H1 (cell line): ENCODE results near the gene TSPAN9. TPM values are rescaled to one million over a fixed set of nuclear protein-coding genes. Genes with fewer than 3 reads are reported as not detected.

Experiments
- CTCF ChIA-PET: fragments of 300-600 bp; sonication (Branson Sonifier 250); formaldehyde crosslinking; loops from one replicate; lab custom pipeline; 2021; ENCODE audit not compliant: partially characterized antibody; lab: Charles Lee
- POLR2A ChIA-PET: fragments of 300-600 bp; sonication (Branson Sonifier 250); formaldehyde crosslinking; loops from one replicate; lab custom pipeline; 2021; ENCODE audit warnings: inconsistent platforms; ENCODE audit not compliant: partially characterized antibody; lab: Charles Lee
- DNase-seq, 2 experiments: peaks; one replicate each; pipeline versions ENCODE4 v3.0.0 to v3.0.0-alpha.2; 2010 to 2022; ENCODE audit warnings: low spot score in 2 of 2, low read depth in 1 of 2, mixed read lengths in 1 of 2
- FAIRE-seq: peaks from 2 replicates; lab custom pipeline; 2011; peaks lifted over from hg19 to GRCh38; lab: Jason Lieb, UNC
- H2AFZ ChIP-seq: 2 replicates; pipeline ENCODE4 v1.8.1; 2012; ENCODE audit warnings: low read length, inconsistent platforms
- H2AK5ac ChIP-seq: 2 replicates; pipeline ENCODE4 v1.6.1; 2013; ENCODE audit warnings: low read depth, low read length
- H2BK120ac ChIP-seq: replicated peaks from 2 replicates; pipeline ENCODE3; 2013; ENCODE audit warnings: low read depth, low read length, inconsistent platforms
- H2BK12ac ChIP-seq: 2 replicates; pipeline ENCODE4 v1.6.1; 2013; ENCODE audit warnings: low read depth, low read length
- H2BK15ac ChIP-seq: 2 replicates; pipeline ENCODE4 v1.6.1; 2013; ENCODE audit warnings: low read length
- H2BK20ac ChIP-seq: 2 replicates; pipeline ENCODE4 v1.6.1; 2013; ENCODE audit warnings: low read length
- H2BK5ac ChIP-seq: 2 replicates; pipeline ENCODE4 v1.6.1; 2013; ENCODE audit warnings: low read depth, low read length
- H3K14ac ChIP-seq: 2 replicates; pipeline ENCODE4 v1.6.1; 2013; ENCODE audit warnings: inconsistent platforms; ENCODE audit not compliant: insufficient read length
- H3K18ac ChIP-seq: 2 replicates; pipeline ENCODE4 v1.6.1; 2013; ENCODE audit warnings: low read length; ENCODE audit errors: extremely low read depth
- H3K23ac ChIP-seq: 2 replicates; pipeline ENCODE4 v1.6.1; 2013; ENCODE audit warnings: inconsistent platforms; ENCODE audit not compliant: insufficient read length
- H3K23me2 ChIP-seq: 2 replicates; pipeline ENCODE4 v1.6.1; 2013; ENCODE audit warnings: low read depth, low read length
- H3K27ac ChIP-seq: 2 replicates; pipeline ENCODE4 v1.6.1; 2011; ENCODE audit warnings: low read depth, low read length, inconsistent platforms
- H3K27me3 ChIP-seq, 4 experiments: replicated peaks in 1 of 4; 1 replicate in 1 of 4; 2 replicates in 3 of 4; pipeline versions ENCODE4 v1.6.1 to v1.8.1; 2011 to 2013; ENCODE audit warnings: low read length in 3 of 4, mild to moderate bottlenecking in 3 of 4, inconsistent platforms in 2 of 4, mixed read lengths in 2 of 4, moderate library complexity in 1 of 4; ENCODE audit not compliant: control insufficient read depth in 3 of 4, insufficient read depth in 3 of 4; ENCODE audit errors: extremely low read depth in 1 of 4
- H3K36me3 ChIP-seq, 4 experiments: 2 replicates each; pipeline versions ENCODE4 v1.6.1 to v1.8.1; 2011 to 2013; ENCODE audit warnings: mild to moderate bottlenecking in 4 of 4, low read length in 3 of 4, moderate library complexity in 2 of 4, control low read depth in 1 of 4, inconsistent platforms in 1 of 4; ENCODE audit not compliant: insufficient read depth in 4 of 4, control insufficient read depth in 2 of 4
- H3K4ac ChIP-seq: replicated peaks from 2 replicates; pipeline ENCODE3; 2013; ENCODE audit warnings: low read length, low read depth, mixed read lengths, inconsistent platforms; ENCODE audit not compliant: insufficient read length
- H3K4me1 ChIP-seq, 4 experiments: replicated peaks in 1 of 4; 1 replicate in 1 of 4; 2 replicates in 3 of 4; pipeline versions ENCODE4 v1.6.1 to v1.8.1; 2011 to 2013; ENCODE audit warnings: low read length in 3 of 4, inconsistent platforms in 2 of 4, mixed read lengths in 1 of 4; ENCODE audit not compliant: insufficient read depth in 4 of 4, control insufficient read depth in 3 of 4
- H3K4me2 ChIP-seq, 2 experiments: 2 replicates each; pipeline versions ENCODE4 v1.6.1 to v1.8.1; 2011 to 2013; ENCODE audit warnings: low read depth in 2 of 2, low read length in 2 of 2, control low read depth in 1 of 2, inconsistent platforms in 1 of 2, mild to moderate bottlenecking in 1 of 2; ENCODE audit not compliant: insufficient read depth in 1 of 2
- H3K4me3 ChIP-seq, 4 experiments: fragments of 200-600, 300-600 bp in 1 of 4; sonication (generic), shearing (Covaris generic), sonication (Bioruptor Twin) in 1 of 4; 2 replicates each; pipeline versions ENCODE4 v1.5.1 to v1.8.1; 2011 to 2016; ENCODE audit warnings: low read length in 4 of 4, low read depth in 3 of 4, control low read depth in 2 of 4, inconsistent platforms in 2 of 4, mild to moderate bottlenecking in 2 of 4, mixed read lengths in 1 of 4, moderate library complexity in 1 of 4; ENCODE audit not compliant: insufficient read depth in 2 of 4; ENCODE audit errors: extremely low read depth in 1 of 4
- H3K56ac ChIP-seq: replicated peaks from 2 replicates; pipeline ENCODE3; 2013; ENCODE audit warnings: low read depth, mild to moderate bottlenecking, mixed read lengths, low read length, inconsistent platforms; ENCODE audit not compliant: insufficient read length
- H3K79me1 ChIP-seq: 2 replicates; pipeline ENCODE4 v1.6.1; 2013; ENCODE audit warnings: low read depth, low read length, control low read depth
- H3K79me2 ChIP-seq, 2 experiments: 2 replicates each; pipeline versions ENCODE4 v1.6.1 to v1.8.1; 2012 to 2013; ENCODE audit warnings: low read length in 2 of 2, mild to moderate bottlenecking in 2 of 2, inconsistent platforms in 1 of 2; ENCODE audit not compliant: insufficient read depth in 2 of 2, control insufficient read depth in 1 of 2
- H3K9ac ChIP-seq, 4 experiments: replicated peaks in 1 of 4; 1 replicate in 1 of 4; 2 replicates in 3 of 4; pipeline versions ENCODE4 v1.6.1 to v1.8.1; 2011 to 2013; ENCODE audit warnings: low read depth in 3 of 4, low read length in 3 of 4, control low read depth in 2 of 4, mild to moderate bottlenecking in 2 of 4, moderate library complexity in 2 of 4, inconsistent platforms in 1 of 4; ENCODE audit errors: extremely low read depth in 1 of 4
- H3K9me3 ChIP-seq, 2 experiments: 2 replicates each; pipeline versions ENCODE4 v1.6.1 to v1.8.1; 2012 to 2013; ENCODE audit warnings: mild to moderate bottlenecking in 2 of 2, moderate library complexity in 2 of 2, control low read depth in 1 of 2, inconsistent platforms in 1 of 2, low read depth in 1 of 2, low read length in 1 of 2, mixed read lengths in 1 of 2; ENCODE audit not compliant: insufficient read depth in 2 of 2
- H4K20me1 ChIP-seq, 2 experiments: replicated peaks in 1 of 2; 2 replicates each; pipeline versions ENCODE3 to v1.8.1; 2011 to 2013; ENCODE audit warnings: inconsistent platforms in 2 of 2, low read length in 2 of 2, mild to moderate bottlenecking in 1 of 2; ENCODE audit not compliant: insufficient read depth in 2 of 2, control insufficient read depth in 1 of 2
- H4K5ac ChIP-seq: 2 replicates; pipeline ENCODE4 v1.6.1; 2013; ENCODE audit warnings: low read length, low read depth, mixed read lengths, inconsistent platforms; ENCODE audit not compliant: insufficient read length
- H4K8ac ChIP-seq: 2 replicates; pipeline ENCODE4 v1.8.0; 2013; ENCODE audit warnings: mild to moderate bottlenecking, moderate library complexity, low read length, inconsistent platforms; ENCODE audit not compliant: insufficient read depth; ENCODE audit errors: extremely low read depth
- H4K91ac ChIP-seq: replicated peaks from 2 replicates; pipeline ENCODE3; 2013; ENCODE audit warnings: low read length, mixed read lengths, inconsistent platforms; ENCODE audit not compliant: insufficient read length
- ASH2L ChIP-seq: fragments of 200-600, 300-600 bp; sonication (generic); IDR thresholded peaks from one replicate; pipeline ENCODE4 v1.7.1; 2017; ENCODE audit warnings: low read length
- GABPA ChIP-seq: IDR thresholded peaks from 2 replicates; pipeline ENCODE4 v1.6.1; 2011; ENCODE audit warnings: mild to moderate bottlenecking, low read length, moderate library complexity, borderline replicate concordance; ENCODE audit not compliant: insufficient read depth
- MAX ChIP-seq: IDR thresholded peaks from 2 replicates; pipeline ENCODE4 v1.6.1; 2012; ENCODE audit warnings: inconsistent platforms
- TAF7 ChIP-seq: optimal IDR thresholded peaks from 2 replicates; pipeline ENCODE3; 2011; ENCODE audit warnings: low read depth, mild to moderate bottlenecking, inconsistent platforms, low read length, moderate library complexity, borderline replicate concordance
- TEAD4 ChIP-seq: IDR thresholded peaks from 2 replicates; pipeline ENCODE4 v1.6.1; 2012; ENCODE audit warnings: low read depth, low read length, inconsistent platforms, mixed read lengths
- WGBS, 2 experiments: shearing (Covaris generic) in 1 of 2; methylation state at CpG; one replicate each; pipeline versions ENCODE4 v1.1.6 to v1.1.7; 2013 to 2015; ENCODE audit warnings: low lambda C conversion rate in 2 of 2, mixed read lengths in 2 of 2, inconsistent platforms in 1 of 2, low coverage in 1 of 2, missing lambda C conversion rate in 1 of 2; ENCODE audit not compliant: insufficient replicate concordance in 2 of 2, insufficient coverage in 1 of 2, insufficient read length in 1 of 2; ENCODE audit errors: extremely low coverage in 1 of 2, missing lambda C conversion rate in 1 of 2; 5-methylcytosine and 5-hydroxymethylcytosine counted together
- polyA plus RNA-seq, 7 experiments: library from polyadenylated mRNA; depleted of rRNA in 3 of 7; stranded (reverse) in 5 of 7; unstranded in 2 of 7; fragments of >200 nt in 5 of 7; fragments of 200-250 nt in 2 of 7; gene quantifications; 1 replicate in 5 of 7; 2 replicates in 1 of 7; 4 replicates in 1 of 7; pipeline versions ENCODE4 v1.2.1 to v1.2.3, GENCODE V29; 2011 to 2013; ENCODE audit warnings: missing spikeins in 2 of 7, mixed read lengths in 2 of 7
- total RNA-seq: library from RNA; stranded (reverse); fragmentation: NEBNext Ultra II Directional; extraction: Animal tissue kit (Norgen Biotek cat#: 25700); gene quantifications from 2 replicates; pipeline ENCODE4 v1.2.1, GENCODE V29; 2021

TSPAN9 gene
- total and polyA plus RNA-seq, 2 of the 8 experiments (the other 6 are each of a cell fraction or from before 2014, with no cell fraction given) = 11.5 to 29.1 TPM

- Histone ChIP-seq H3K4ac (no peak overlapping the region), H3K4me3 (no peak overlapping the region), H3K27me3 (no peaks in the 10 kb centered on the region), H3K23me2 (no peaks in the 10 kb centered on the region), H2BK5ac (no peak overlapping the region; the same call in 1 of the 2 replicates), H3K79me2 (no peaks in the 10 kb centered on the region), H3K9me3 (no peaks in the 10 kb centered on the region), H3K4me2 (no peak overlapping the region), H3K79me1 (peaks cover 4% of the 10 kb centered on the region), H3K27ac (no peak overlapping the region), H4K8ac (no peak overlapping the region; the same call in 1 of the 2 replicates), H3K36me3 (peaks cover 3 to 20% (median 15%) of the 10 kb centered on the region in 4 experiments; a peak in 7 of 8 replicates), H2BK12ac (no peak overlapping the region), H3K14ac (no peak overlapping the region), H3K56ac (no peak overlapping the region), H3K4me1 (no peaks in the 10 kb centered on the region; a peak in 3 of 7 replicates), H4K5ac (no peak overlapping the region), H2AK5ac (no peak overlapping the region), H3K23ac (no peak overlapping the region), H3K9ac (no peak overlapping the region), H4K91ac (no peak overlapping the region), H3K18ac (no peak overlapping the region), H4K20me1 (peaks cover 2 to 13% of the 10 kb centered on the region in 2 experiments), H2AFZ (no peak overlapping the region), H2BK20ac (no peak overlapping the region), H2BK120ac (no peak overlapping the region), H2BK15ac (no peak overlapping the region)
- no peak for TF ChIP-seq ASH2L
- no peak for TF ChIP-seq TEAD4
- no peak for TF ChIP-seq MAX
- TF ChIP-seq TAF7 = no peak
- no peak for TF ChIP-seq GABPA
- POLR2A ChIA-PET = interaction anchor here (1.3 kb wide), 1 partner anchor 142 kb away, joined by 3 read pairs; no protein-coding TSS in a partner anchor
- CTCF ChIA-PET = interaction anchor here (0.6 to 3.1 kb wide), 10 partner anchors 9 to 443 kb away, joined by 3 to 14 read pairs (median 4); no protein-coding TSS in a partner anchor
- FAIRE-seq (no peak), DNase-seq (no peak)
- WGBS, 2 experiments = 95% methylated on average over 21 of the region's 21 CpGs; no CpG with 5 or more reads in 1 of the 2 experiments
Observed at GRCh38 chr12:3030821-3031429, 46.3 kb upstream of the TSPAN9 start.
